GM19395 (cell line): ENCODE results near the gene PCDHGA10.
"Not testable (repeated sequence)": the region's sequence is repeated elsewhere in the genome, so short reads cannot be mapped to it uniquely, and the experiment has no call there.

Source experiments
- ATAC-seq: cut with Tn5 transposase; IDR thresholded peaks from one replicate; pipeline ENCODE4 v1.9.1; 2021; ENCODE audit warnings: mild to moderate bottlenecking, moderate library complexity; ENCODE audit not compliant: unreplicated experiment

The PCDHGA10 gene

DNA sequence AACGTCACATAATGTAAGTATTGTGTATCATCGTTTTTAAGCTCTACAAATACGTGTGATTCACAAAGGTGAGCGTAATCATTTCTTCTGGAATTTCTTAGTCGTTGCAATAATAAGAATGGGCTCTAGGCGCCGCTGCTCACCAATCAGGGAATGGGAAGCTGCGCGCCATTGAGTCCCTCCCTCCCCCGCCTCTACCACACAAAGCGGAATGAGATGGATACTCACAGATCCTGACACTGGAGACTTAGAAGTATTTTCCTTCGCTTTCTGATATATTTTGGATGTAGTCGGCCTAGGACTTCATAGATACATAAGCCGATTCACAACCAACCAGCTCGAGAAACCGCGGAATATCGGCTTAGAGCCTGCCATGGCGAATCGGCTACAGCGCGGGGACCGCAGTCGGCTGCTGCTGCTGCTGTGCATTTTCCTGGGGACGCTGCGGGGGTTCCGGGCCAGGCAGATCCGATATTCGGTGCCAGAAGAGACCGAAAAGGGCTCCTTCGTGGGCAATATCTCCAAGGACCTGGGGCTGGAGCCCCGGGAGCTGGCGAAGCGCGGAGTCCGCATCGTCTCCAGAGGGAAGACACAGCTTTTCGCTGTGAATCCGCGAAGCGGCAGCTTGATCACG, 8.2 kb downstream of the PCDHGA10 start, which contains the start of gene PCDHGA11:
Gene PCDHGA11 (plus strand): TSS at position 197 of the 634 bp plus-strand sequence. CDS start 177 bp downstream, at position 374.
- ATAC-seq, result peak; percentile 48

DNA sequence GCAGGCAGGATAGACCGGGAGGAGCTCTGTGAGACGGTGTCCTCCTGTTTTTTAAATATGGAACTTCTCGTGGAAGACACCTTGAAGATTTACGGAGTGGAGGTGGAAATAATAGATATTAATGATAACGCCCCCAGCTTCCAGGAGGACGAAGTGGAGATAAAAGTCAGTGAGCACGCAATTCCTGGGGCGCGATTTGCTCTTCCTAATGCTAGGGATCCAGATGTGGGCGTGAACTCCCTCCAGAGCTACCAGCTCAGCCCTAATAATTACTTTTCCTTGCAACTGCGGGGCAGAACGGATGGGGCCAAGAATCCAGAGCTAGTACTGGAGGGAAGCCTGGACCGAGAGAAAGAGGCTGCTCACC, 8.7 kb downstream of the PCDHGA10 start:
- no peak for ATAC-seq

DNA sequence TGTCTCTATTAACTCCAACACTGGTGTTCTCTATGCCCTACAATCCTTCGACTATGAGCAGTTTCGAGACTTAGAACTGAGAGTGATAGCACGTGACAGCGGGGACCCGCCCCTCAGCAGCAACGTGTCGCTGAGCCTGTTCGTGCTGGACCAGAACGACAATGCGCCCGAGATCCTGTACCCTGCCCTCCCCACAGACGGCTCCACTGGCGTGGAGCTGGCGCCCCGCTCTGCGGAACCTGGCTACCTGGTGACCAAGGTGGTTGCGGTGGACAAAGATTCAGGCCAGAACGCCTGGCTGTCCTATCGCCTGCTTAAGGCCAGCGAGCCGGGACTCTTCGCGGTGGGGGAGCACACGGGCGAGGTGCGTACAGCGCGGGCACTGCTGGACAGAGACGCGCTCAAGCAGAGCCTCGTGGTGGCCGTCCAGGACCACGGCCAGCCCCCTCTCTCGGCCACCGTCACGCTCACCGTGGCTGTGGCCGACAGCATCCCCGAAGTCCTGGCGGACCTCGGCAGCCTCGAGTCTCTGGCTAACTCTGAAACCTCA, 10.0 kb downstream of the PCDHGA10 start:
- no peak for ATAC-seq

DNA sequence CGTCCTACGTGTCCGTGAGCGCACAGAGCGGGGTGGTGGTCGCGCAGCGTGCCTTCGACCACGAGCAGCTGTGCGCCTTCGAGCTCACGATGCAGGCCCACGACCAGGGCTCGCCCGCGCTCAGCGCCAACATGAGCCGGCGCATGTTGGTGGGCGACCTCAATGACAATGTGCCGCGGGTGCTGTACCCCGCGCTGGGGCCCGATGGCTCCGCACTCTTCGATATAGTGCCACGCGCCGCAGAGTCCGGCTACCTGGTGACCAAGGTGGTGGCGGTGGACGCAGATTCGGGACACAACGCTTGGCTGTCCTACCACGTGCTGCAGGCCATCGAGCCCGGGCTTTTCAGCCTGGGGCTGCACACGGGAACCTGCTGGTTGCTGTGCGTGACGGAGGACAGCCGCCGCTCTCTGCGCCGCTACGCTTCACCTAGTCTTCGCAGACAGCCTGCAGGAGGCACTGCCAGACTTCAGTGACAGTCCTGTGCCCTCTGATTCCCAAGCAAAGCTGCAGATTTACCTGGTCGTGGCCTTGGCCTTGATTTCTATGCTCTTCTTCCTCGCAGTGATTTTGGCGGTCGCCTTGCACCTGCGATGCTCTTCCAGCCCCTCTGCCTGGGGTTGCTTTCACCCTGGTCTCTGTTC, 15.1 kb downstream of the PCDHGA10 start:
- ATAC-seq, result no peak

DNA sequence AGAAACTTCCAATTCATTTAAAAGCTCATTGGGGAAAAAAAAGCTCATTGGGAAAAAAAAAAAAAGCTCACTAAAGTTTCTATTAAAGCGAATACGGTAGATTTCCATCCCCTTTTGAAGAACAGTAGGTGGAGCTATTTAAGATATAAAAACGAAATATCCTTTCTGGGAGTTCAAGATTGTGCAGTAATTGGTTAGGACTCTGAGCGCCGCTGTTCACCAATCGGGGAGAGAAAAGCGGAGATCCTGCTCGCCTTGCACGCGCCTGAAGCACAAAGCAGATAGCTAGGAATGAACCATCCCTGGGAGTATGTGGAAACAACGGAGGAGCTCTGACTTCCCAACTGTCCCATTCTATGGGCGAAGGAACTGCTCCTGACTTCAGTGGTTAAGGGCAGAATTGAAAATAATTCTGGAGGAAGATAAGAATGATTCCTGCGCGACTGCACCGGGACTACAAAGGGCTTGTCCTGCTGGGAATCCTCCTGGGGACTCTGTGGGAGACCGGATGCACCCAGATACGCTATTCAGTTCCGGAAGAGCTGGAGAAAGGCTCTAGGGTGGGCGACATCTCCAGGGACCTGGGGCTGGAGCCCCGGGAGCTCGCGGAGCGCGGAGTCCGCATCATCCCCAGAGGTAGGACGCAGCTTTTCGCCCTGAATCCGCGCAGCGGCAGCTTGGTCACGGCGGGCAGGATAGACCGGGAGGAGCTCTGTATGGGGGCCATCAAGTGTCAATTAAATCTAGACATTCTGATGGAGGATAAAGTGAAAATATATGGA, 17.7 kb downstream of the PCDHGA10 start, which contains the start of gene PCDHGA12:
Gene PCDHGA12 (plus strand): TSS at position 176 of the 782 bp plus-strand sequence. CDS start 253 bp downstream, at position 429.
- ATAC-seq, result peak; percentile 85

DNA sequence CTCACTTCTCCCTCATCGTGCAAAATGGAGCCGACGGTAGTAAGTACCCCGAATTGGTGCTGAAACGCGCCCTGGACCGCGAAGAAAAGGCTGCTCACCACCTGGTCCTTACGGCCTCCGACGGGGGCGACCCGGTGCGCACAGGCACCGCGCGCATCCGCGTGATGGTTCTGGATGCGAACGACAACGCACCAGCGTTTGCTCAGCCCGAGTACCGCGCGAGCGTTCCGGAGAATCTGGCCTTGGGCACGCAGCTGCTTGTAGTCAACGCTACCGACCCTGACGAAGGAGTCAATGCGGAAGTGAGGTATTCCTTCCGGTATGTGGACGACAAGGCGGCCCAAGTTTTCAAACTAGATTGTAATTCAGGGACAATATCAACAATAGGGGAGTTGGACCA, 18.5 kb downstream of the PCDHGA10 start:
- peak; percentile 65 for ATAC-seq

DNA sequence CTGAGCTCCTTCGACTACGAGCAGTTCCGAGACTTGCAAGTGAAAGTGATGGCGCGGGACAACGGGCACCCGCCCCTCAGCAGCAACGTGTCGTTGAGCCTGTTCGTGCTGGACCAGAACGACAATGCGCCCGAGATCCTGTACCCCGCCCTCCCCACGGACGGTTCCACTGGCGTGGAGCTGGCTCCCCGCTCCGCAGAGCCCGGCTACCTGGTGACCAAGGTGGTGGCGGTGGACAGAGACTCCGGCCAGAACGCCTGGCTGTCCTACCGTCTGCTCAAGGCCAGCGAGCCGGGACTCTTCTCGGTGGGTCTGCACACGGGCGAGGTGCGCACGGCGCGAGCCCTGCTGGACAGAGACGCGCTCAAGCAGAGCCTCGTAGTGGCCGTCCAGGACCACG, 19.5 kb downstream of the PCDHGA10 start:
- not testable (repeated sequence) for ATAC-seq

DNA sequence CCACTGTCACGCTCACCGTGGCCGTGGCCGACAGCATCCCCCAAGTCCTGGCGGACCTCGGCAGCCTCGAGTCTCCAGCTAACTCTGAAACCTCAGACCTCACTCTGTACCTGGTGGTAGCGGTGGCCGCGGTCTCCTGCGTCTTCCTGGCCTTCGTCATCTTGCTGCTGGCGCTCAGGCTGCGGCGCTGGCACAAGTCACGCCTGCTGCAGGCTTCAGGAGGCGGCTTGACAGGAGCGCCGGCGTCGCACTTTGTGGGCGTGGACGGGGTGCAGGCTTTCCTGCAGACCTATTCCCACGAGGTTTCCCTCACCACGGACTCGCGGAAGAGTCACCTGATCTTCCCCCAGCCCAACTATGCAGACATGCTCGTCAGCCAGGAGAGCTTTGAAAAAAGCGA, 19.9 kb downstream of the PCDHGA10 start:
- ATAC-seq, result not testable (repeated sequence)

DNA sequence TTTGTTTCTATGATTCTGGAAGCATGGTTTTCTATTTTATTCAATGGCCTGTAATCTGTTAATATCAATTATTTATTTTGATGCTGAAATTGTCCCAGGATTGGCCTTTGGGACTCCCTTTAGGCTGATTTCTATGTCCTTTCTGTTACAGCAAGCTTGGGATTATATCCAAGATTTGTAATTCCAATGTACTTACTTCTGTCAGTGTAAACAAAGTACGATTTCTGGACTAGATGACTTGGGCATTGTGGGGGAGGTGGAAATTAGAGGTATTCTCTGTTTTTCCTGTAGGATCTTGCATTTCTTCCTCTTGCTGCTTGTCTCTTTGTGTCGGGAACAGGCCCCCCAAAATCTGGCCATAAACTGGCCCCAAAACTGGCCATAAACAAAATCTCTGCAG, 21.2 kb downstream of the PCDHGA10 start:
- ATAC-seq, result no peak

DNA sequence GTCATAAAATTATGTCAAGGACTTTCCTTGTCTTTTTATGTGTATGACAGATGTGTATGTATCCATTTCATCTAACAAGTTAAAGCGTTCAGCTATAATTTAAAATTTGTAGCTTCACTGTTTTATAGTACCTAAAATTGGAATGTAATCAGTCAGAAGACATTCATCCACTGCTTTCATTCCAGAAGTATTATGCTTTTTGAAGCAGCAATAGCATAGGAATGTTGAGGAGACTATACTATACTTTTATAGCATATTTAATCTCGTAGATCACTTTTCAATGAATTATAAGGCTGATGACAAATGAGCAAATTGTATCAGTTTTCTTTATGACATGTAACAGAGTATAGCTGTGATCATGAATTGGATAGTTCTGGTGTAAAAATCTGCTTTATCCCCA, 24.4 kb downstream of the PCDHGA10 start:
- no peak for ATAC-seq

DNA sequence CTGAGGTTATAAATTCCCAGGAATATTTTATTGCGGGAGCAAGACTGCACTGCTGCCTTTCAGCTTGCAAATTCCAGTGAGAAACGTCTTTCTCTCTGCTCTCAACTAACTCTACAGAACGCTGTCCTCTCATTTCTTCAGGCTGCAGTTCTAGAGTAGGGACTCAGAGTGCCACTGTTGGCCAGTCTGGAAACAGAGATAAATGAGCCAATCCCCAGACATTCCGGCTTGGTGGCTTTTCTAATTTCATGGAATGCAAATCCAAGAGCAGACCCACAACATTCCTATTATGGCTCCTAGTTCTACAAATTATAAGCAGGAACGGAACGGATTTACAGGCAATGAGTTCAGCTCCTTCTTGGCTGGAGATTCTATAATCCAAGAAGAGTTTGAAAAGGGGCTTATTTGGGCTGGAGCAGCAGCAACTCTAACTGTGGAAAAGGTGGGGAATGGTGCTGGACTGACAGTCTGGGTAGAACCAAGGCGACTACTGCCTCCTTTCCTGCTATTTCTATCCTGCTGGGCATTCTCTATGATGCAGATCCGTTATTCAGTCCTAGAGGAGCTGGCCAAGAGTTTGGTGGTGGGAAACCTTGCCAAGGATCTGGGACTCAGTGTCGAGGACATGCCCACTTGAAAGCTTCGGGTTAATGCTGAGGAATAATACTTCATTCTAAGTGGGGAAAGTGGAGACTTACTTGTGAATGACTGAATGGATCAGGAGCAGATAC, 26.8 kb downstream of the PCDHGA10 start:
- ATAC-seq, result no peak

DNA sequence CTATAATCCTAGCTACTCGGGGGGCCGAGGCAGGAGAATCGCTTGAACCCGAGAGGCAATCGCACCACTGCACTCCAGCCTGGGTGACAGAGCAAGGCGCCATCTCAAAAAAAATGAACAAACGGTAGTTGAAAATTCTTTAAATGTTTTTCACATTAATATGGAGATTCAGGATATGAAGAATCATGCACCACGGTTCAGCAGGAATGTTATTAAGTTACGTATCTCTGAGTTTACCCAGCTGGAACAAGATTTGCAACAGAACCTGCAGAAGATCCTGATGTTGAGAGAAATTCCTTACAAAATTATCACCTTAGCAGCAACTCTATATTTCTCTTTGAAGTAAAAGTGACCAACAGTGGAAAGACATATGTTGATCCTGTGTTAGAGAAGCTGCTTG, 27.6 kb downstream of the PCDHGA10 start:
- no peak for ATAC-seq

DNA sequence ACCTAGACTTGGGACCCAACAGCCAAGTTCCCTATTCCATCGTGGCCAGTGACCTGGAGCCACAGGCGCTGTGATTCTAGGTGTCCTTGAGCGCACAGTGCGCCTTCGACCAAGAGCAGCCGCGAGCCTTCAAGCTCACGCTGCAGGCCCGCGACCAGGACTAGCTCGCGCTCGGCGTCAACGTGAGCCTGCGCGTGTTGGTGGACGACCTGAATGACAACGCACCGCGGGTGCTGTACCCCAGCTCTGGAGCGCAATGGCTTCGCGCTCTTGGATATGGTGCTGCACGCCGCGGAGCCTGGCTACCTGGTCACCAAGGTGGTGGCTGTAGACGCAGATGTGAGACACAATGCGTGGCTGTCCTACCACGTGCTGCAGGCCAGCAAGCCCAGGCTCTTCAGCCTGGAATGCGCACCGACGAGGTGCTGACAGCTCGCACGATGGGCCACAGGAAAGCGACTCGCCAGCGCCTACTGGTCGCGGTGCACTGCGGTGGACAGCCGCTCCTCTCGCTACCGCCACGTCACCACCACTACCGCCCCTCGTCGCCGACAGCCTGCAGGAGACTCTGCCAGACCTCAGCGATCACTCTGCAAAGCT, 28.9 kb downstream of the PCDHGA10 start:
- no peak for ATAC-seq

DNA sequence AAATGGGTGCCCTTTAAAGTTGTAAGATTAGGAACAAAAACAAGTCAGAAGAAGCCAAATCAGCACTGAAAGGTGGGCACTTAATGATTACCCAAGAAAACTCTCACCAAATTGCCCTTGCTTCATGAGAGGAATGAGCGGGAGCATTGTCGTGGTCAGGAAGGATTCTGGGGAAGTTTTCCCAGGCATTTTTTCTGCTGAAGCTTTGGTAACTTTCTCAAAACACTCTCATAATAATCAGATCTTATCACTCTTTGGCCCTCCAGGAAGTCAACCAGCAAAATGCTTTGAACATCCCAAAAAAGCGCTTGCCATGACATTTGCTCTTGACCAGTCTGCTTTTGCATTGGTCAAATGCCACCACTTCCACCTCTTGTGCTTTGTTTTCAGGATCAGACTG, 52.6 kb downstream of the PCDHGA10 start:
- no peak for ATAC-seq
